ENCODE measurements around the gene MTRR.

- TF ChIP-seq CTCF (IDR thresholded peaks at IDR 0.05) (no peak), EZH2 (IDR thresholded peaks at IDR 0.05; ENCODE audit: borderline replicate concordance, insufficient read depth, low read depth, low read length, poor library complexity, severe bottlenecking) (no peak)
Measured at GRCh38 chr5:7852988-7853387, 16.0 kb upstream of the MTRR start.

All from B cell (primary cell).